ENCODE measurements around the gene ATP8A2.

DNA sequence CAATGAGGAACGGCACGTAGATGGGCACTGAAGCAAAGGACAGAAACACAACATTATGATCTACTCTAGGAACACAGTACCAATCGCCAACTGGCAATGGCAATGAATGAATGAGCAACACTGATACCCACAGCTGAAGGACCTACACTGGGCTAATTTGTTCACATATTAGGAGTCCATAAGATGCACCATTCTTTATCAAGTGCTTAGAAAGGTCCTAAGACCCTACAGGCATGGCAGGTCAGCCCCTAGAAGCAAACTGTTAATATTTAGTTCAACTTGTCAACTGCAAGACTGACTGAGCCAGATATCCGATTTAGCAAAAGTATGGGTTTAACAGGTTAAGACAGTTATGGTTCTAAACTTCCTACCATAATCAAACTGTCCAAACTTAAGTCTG, 675.3 kb downstream of the ATP8A2 start:
- TF ChIP-seq, protein P1, sequence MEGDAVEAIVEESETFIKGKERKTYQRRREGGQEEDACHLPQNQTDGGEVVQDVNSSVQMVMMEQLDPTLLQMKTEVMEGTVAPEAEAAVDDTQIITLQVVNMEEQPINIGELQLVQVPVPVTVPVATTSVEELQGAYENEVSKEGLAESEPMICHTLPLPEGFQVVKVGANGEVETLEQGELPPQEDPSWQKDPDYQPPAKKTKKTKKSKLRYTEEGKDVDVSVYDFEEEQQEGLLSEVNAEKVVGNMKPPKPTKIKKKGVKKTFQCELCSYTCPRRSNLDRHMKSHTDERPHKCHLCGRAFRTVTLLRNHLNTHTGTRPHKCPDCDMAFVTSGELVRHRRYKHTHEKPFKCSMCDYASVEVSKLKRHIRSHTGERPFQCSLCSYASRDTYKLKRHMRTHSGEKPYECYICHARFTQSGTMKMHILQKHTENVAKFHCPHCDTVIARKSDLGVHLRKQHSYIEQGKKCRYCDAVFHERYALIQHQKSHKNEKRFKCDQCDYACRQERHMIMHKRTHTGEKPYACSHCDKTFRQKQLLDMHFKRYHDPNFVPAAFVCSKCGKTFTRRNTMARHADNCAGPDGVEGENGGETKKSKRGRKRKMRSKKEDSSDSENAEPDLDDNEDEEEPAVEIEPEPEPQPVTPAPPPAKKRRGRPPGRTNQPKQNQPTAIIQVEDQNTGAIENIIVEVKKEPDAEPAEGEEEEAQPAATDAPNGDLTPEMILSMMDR (IDR thresholded peaks at IDR 0.05), result no peak
- TF ChIP-seq POLR2A (IDR thresholded peaks at IDR 0.05; ENCODE audit: low read depth) (no peak), POLR2AphosphoS5 (IDR thresholded peaks at IDR 0.05) (no peak)
